HG03060 (cell line): Measurements from ENCODE around the gene KCNK6.

Experiments
- ATAC-seq: cut with Tn5 transposase; IDR thresholded peaks from one replicate; pipeline ENCODE4 v1.9.1; 2021; ENCODE audit warnings: low read depth, moderate number of reproducible peaks; ENCODE audit not compliant: unreplicated experiment

KCNK6 gene

DNA sequence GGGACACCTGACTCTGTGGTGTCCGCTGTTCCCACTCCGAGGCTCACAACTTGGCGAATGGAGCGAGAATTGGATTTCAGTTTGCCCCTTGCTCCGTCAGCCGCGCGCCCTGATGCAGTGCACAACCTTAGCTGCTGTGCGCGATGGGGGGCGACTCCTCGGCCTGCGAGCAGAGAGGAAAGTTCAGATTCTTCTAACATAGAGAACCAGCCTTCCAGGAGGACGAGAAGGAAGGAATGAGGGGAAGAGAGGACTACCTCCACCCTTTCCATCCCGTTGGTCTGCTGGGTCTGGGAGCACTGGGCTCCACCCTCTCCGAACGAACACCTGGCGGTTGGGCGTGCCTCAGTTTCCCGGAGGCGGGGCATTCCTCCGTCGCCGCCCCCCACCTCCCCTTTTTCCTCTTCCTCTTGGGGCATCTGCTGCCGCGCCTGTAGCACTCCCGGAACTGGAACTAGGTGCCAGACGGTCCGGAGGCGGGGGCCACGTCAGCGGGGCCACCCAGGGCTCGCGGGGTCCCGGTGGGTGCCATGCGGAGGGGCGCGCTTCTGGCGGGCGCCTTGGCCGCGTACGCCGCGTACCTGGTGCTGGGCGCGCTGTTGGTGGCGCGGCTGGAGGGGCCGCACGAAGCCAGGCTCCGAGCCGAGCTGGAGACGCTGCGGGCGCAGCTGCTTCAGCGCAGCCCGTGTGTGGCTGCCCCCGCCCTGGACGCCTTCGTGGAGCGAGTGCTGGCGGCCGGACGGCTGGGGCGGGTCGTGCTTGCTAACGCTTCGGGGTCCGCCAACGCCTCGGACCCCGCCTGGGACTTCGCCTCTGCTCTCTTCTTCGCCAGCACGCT is at the start of gene KCNK6:
Gene KCNK6, plus strand, starts transcription at position 425 of the 838 bp plus-strand sequence. Its CDS starts 106 bp downstream, at position 531.
- no peak for ATAC-seq

DNA sequence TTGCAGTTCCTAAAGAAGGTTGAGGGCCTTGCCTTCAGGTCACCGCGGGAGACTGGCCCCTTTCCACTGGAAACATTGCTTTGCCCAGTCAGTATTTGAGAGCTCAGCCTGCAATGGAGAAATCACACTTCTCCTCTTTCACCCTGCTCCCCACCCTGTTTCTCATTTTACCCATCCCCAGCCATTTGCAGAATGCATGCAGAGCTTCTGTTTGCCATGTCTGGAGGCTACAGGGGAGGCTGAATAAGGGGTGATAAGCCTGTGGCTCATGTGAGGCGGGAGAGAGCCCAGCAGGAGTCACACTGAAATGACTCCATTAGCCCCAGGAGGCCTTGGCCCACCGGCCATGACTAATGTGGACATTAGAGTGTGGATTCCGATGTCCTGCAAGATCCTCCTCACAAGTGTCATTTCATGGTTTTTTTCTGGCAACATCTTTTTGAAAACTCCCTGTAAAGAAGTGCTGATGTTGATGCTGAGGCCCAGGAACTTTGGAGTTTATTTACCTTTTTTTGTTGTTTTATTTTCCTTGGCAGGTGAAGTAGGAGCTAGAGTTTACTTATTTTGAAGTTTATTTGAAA is 49.0 kb upstream of the KCNK6 start:
- no peak for ATAC-seq

DNA sequence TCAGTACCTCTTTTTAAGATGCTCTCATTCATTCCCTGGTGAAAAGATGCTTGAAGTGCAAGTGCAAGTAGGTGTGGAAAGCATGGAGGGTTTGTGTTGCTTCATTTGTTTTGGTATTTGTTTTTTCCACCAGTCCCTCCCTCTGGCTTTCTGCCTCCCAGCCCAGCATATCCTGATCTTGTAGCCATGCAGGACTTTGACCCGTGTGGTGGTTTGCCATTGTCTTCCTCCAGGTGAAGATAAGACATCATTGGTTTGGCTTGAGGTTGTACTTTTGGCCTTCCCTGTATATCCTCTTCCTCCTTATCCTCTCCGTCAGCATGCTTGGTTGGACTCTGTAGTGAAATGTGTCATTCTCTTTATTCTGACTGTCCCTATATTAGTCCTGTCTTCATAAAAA is 46.1 kb upstream of the KCNK6 start:
- ATAC-seq, result no peak

DNA sequence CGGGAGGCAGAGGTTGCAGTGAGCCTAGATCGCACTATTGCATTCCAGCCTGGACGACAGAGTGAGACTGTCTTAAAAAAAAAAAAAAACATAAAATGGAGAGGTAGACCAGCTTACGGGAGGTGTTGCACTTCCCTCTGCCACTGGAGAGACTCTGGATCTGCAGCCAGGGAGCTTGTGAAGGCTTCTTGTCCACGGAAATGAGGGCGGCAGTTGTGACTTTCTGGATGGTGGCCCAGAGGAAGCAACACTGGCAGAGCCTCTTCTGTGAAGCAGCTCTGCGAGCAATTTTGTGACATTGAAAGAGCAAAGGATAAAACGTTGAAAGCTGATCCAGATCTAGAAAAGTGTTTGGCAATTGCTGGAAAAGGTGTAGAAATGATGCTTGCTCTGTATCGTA is 44.9 kb upstream of the KCNK6 start:
- no peak for ATAC-seq

DNA sequence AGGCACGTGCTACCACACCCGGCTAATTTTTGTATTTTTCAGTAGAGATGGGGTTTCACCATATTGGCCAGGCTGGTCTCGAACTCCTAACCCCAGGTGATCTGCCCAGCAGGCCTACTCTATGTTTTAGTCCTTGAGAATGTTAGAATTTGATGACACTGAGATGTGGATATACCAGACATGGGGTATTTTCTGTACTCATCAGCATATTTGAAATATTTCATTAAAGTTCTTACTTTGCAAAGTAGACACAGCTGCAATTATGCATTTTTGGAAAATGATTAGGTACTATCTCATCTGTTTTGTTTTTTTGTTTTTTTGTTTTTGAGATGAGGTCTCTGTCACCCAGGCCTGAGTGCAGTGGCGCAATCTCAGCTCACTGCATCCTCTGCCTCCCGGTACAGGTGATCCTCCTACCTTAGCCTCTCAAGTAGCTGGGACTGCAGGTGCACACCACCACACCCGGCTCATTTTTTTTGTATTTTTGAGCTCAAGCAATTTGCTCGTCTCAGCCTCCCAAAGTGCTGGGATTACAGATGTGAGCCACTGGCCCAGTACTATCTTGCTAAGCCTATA is 42.6 kb upstream of the KCNK6 start:
- no peak for ATAC-seq

DNA sequence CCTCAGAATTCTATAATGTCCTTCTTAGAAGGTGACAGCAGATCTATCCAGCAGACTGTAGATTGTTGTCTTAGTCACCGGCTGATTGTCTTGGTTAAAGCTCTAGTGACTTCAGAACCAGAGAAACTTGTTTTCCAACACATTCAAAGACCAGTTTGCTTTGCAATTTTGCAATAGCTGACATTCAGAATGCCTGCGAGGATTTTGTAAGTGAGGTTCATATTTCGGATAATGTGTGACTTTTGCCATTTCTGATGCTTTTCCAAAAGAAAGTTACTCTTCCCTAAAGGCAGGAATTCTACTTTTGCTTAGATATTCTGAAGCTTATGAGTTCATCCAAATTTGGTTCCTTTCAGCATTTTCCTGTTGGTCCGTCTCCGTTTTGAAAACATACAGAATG is 42.1 kb upstream of the KCNK6 start:
- no peak for ATAC-seq

DNA sequence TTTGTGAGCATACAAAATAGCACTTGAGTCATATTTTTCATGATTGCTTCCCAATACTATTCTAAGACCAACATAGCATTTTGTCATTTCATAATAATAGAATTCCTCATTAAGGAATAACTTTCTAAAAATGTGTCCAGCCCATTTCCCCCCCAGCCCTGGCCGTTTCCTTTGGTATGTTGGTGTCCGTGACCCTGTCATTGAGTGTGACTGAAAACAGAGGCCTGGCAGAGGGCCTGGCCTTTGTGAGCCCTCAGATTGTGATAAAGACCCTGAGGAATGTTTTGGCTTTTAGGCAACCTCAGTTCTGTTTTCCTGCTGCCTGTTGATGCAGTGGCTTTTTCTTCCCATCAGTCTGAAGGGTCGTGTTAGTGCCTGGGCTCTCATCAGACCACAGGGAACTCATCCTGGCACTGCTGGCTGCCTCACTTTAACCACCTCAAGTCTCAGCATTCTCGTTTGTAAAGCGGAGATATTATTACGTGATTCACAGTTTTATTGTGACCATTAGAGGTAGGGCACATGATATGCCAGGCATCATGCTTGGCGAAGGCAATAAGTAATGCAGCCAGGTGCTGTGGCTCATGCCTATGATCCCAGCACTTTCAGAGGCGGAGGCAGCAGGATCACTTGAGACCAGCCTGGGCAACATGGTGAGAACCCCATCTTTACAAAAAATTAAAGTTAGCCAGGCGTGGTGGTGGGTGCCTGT is 41.5 kb upstream of the KCNK6 start:
- no peak for ATAC-seq

DNA sequence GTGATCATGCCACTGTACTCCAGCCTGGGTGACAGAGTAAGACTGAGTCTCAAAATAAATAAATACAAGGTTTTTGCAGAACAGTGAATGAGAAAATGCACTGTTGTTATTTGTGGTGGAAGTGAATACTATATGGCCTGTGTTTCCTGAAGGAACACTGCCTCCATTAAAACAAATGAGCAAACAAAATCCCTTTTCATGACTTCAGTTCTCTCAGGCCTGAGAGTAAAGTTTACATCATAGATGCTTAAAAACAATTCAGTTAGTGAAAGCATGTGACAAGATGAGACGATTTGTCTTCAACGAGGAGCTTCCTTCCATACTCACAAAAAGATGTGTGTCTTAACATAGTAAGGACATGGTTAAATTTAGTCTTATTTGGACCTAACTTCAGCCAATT is 40.9 kb upstream of the KCNK6 start:
- no peak for ATAC-seq

DNA sequence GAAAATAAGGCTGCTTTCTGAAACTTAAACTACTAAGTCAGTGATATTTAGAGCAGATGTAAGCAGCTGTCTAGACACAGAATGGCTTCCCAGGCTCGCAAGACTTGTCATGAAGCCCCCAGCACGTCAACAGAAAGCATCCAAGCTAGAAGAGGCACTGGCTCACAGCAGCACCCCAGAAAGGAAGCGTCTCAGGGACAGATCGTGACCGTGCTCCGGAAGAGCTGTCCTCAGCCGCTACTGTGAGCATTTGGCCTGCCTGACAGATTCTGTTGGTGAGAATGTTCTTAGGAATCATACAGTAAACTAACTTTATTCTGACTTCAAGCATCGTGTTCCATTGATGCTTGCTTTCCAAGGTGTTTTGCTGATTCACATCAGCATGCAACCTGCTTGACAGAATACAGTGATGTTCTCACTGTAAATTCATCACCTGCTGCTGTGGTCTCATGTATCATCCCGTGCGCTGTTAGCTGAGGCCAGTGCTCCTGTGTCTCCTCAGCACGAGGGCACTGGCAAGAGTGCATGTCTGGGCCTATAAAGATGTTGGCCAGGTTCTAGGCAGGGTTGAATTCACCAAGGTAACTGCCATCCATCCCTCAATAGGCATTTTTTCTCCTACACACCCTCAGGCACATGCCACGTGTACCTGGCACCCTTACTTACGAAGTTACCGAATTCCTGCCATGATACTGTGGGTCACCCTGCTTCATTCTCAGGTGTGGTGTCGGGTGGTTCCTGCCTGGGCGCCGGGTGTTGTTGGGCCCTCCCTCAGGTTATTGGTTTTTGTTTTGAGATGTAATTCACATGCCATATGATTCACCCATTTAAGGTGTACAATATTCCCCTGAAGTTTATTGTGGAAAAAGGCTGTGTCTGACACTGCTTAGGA is 39.4 kb upstream of the KCNK6 start:
- ATAC-seq, result no peak

DNA sequence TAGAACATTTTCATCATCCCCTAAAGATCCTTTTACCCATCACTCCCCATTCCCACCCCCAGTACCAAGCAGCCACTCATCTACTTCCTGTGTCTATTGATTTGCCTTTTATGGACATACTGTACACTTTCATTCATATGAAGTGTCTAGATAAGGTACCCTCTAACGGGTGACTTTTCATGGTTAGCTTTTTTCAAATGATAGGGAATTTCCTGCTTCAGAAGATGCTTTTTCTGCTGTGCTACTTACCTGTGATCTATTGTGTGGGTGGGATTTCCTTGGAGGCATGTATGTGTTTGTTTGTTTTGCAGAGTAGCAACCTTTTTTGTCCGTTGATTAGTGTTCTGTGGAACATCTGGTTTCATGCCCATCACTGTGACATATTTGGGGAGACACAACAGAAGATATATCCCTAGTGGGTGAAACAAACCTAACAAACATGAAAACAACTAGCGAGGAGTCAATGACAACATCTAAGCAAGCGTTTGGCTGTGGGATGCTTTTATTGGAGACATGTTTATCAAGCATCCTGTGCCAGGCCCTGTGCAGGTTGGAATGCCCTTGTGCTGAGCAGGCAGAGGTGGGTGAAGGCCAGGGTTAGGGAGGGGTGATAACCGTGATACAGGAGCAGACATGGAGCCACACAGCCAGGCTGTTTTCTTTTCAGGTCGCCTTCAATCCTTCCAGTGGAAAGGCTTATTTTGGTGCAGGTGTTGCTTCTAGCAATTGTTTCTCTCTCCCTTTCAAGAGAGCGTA is 37.7 kb upstream of the KCNK6 start:
- ATAC-seq, result no peak

DNA sequence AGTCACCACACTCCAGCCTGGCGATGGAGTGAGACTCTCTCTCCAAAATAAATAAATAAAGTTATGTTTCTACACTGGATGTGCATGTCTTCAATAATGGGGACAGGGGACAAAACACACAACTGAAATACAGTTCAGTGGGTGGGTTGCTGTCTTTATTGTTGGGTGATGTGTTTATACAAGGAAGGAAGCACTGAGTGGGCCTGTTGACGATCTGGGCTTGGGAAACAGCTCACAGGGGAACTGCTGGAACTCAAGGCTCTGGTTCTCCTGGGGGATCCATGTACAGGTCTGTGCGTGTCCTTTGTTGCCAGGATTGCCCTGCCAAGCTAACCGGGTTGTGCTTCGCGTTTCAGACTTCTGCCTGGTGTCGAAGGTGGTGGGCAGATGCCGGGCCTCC is 36.4 kb upstream of the KCNK6 start:
- no peak for ATAC-seq

DNA sequence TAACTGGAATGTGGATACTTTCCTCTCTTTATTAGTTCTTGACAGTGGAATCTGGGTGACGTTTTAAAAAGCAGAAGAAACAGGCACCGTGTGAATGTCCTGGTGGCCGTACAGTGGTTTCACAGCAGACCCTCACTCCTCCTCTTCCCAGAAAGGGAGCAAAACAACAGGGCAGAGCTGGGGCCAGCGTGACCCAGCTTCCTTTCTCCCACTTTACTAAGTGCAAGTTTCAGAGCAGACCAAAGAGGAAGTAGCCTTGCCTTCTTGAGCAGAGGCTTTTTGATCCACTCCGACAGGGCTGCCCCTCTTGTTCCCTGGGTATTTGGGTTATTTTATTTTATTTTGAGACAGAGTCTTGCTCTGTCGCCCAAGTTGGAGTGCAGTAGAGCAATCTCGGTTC is 35.2 kb upstream of the KCNK6 start:
- ATAC-seq, result no peak

DNA sequence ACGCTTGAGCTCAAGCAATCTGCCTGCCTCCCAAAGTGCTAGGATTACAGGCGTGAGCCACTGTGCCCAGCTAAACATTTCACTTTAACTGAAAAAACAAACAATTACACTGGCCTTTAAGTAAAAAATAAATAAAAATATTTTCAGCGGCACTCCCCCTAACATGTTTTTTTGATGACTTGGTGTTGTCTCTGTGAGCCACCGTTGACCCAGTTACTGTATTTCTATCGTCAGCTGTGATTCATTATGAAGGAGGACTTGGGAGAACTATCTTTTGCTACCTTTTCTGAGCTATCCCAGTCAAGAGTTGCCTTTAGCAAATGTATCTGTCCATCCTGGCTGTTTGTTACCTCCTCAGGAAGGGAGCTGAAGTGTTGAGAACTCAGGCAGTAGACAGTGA is 34.1 kb upstream of the KCNK6 start:
- no peak for ATAC-seq

DNA sequence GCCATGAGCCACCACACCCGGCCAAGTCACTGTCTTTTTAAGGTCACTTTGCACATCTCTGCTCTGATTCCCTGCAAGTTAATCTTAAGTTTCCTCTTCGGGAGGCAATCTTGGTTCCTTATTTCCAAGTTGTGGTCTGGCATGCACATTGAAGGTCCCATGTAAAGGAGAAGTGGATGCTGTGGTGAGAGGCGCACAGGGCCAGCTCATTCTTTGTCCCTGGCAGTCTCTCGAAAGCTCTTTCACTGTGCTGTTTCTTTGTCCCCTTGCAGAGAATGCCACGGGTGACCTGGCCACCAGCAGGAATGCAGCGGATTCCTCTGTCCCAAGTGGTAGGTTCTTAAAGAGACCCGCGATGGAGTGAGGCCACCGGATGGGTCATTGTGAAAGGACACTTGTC is 32.0 kb upstream of the KCNK6 start:
- no peak for ATAC-seq

DNA sequence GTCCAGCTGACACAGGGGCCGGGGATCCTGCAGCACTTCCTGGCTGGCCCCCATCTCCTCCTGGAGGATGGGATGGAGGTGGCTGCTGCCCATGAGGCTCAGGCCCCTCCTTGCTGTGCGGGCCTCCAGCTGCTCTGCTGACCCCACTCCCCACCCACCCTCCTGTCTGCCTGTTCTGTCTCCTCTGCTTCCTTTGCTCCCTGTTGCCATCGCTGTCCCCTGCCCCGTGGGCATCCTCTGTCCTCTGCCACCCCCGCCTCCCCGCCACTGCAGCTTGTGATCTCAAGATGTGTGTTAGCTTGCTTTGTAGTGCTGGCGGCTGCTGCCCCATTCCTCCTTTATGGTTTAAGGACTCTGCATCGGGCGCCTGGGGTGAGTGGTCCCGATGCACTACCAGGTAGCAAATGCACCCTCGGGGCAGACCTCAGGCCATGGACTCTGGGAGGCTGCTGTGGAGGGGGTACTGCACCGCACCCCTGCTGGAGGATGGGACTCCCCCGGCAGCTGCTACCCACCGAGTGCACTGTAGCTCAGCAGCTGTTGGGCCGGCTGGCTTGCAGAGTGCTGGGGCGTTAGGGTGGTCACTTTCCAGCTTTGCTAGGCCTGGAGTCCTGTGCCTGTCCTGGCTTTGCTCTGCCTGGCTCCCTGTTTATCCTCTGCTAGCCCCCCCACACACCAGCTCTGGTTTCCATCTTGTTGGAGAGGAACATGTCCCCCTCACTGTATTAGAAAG is 31.4 kb upstream of the KCNK6 start:
- no peak for ATAC-seq

DNA sequence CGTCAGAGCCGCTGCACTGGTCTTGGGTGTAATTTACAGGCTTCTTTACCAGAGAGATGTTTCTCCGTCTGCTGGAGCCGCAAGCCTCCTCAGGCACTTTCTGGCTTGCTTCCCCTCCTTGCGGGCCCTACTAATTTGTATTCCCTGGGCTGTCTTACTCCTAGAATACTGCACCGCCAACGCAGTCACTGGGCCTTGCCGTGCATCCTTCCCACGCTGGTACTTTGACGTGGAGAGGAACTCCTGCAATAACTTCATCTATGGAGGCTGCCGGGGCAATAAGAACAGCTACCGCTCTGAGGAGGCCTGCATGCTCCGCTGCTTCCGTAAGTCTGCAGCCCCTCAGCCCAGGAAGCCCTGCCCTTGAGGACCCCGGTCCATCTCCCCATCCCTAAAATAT is 29.7 kb upstream of the KCNK6 start:
- ATAC-seq, result no peak

DNA sequence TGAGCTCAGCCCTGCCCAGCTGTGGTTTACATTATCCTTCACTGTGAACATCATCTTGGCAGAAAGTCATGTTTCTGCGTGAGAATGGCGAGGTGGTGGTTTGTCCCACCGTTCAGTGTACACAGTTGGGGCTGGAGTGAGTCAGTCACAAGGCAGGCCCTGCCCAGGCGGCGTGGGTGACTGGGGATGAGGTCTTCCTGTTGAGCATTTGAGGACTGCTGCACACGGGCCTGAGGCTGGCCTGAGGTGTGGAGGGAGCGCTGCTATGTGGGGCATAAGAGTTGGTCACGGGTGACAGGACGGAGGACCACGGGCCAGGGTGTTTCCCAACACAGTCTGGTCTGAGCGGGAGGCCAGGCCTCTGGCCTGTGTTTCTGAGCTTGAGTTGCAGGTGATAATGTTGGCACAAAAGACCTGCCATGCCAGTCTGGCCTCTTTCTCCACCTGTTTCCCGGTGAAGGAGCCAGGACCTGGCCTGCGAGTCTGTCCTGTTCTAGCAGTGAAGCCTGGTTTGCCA is 29.0 kb upstream of the KCNK6 start:
- ATAC-seq, result no peak

DNA sequence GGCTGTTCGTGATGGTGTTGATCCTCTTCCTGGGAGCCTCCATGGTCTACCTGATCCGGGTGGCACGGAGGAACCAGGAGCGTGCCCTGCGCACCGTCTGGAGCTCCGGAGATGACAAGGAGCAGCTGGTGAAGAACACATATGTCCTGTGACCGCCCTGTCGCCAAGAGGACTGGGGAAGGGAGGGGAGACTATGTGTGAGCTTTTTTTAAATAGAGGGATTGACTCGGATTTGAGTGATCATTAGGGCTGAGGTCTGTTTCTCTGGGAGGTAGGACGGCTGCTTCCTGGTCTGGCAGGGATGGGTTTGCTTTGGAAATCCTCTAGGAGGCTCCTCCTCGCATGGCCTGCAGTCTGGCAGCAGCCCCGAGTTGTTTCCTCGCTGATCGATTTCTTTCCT is 27.8 kb upstream of the KCNK6 start:
- no peak for ATAC-seq

DNA sequence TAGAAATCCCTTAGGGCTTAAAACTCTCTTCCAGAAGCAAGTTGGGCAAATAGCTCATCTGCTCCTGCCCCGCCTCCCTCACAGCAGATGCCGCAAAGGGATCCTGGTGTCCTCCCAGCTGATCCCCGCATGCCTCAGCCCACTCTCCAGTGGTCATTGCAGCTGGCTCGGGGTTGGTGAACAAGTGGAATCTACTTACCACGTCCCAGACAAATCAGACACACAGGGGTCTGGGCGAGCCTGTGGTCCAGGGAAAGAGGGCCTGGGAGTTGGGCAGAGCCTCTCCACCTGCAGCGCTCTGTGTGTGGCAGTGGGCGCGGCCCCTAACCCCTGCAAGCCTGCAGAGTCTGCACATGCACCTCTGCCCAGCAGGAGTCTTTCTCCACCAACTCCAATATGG is 26.4 kb upstream of the KCNK6 start:
- ATAC-seq, result no peak
